Subcutaneous adipose tissue (tissue), 4 donors: ENCODE data around the gene PLXNA4. TPM values are rescaled to one million over a fixed set of nuclear protein-coding genes. Genes with fewer than 3 reads are reported as not detected.

Experiments used
- total RNA-seq, 4 donors: library from RNA; depleted of rRNA; stranded (reverse); fragments of >200 nt; gene quantifications; one replicate each; pipeline ENCODE4 v1.1.0, GENCODE V29; 2016
- TF ChIP-seq, protein P1 (sequence below): fragments of 450-650 bp; IDR thresholded peaks from one replicate; pipeline ENCODE4 v1.5.1; 2016; ENCODE audit warnings: low read depth, mild to moderate bottlenecking, control low read depth, antibody characterized with exemption, moderate library complexity

PLXNA4 gene
- total RNA-seq, 4 donors from 2014 or later, result 30.2 to 112 (median 54.6) TPM

DNA sequence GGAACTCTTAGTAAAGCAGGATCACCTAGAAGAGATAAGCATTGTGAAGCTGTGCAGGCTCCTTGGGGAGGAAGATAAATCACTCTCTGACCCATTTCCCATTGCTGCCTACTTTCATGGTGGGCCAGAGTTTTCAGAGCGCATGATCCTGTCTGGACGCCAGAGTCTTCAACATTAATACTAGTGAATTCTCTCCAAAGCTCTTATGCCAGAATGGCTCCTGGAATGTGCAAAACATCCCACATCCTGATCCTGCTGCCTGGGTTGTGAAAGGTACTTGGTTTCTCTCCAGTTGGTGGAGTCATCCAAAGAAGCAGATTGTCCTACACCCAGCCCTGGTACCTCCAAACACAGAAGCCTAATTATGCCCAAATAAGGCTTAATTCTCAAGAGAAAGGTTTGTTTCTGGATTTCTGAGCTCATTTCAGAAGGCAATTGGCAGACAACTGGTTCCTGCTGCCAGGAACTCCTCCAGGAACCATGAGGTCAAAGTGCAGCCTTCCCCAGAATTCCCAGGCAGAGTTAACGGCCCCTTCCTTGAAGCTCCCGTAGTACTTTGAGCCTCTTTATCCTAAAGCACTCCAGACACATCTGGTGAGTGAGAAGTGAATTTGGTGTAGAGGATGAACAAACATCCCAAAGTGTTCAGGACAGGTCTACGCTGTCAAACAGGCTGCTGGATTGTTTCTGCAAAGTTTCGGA is 495.2 kb downstream of the PLXNA4 start:
- TF ChIP-seq, protein P1, sequence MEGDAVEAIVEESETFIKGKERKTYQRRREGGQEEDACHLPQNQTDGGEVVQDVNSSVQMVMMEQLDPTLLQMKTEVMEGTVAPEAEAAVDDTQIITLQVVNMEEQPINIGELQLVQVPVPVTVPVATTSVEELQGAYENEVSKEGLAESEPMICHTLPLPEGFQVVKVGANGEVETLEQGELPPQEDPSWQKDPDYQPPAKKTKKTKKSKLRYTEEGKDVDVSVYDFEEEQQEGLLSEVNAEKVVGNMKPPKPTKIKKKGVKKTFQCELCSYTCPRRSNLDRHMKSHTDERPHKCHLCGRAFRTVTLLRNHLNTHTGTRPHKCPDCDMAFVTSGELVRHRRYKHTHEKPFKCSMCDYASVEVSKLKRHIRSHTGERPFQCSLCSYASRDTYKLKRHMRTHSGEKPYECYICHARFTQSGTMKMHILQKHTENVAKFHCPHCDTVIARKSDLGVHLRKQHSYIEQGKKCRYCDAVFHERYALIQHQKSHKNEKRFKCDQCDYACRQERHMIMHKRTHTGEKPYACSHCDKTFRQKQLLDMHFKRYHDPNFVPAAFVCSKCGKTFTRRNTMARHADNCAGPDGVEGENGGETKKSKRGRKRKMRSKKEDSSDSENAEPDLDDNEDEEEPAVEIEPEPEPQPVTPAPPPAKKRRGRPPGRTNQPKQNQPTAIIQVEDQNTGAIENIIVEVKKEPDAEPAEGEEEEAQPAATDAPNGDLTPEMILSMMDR, result no peak

DNA sequence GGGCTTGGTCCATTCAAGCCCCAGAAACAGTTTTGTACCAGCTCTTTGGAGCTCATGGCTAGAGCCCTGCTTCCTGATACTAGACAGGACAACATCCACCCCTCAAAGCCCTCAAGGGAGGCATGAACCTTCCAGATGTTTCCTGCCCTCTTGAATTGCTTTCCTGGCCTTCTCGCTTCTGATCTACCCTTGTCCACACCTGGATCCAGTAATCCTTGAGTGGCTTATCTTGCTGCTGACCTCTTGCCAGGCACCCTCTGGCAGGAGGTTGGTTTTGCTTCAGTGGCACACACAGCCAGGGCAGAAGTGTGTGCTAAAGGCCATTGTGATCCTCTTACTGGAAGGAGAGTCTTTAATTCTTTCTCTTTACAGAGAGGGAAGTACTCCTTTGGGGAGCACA is 495.8 kb downstream of the PLXNA4 start:
- TF ChIP-seq, protein P1, result no peak

DNA sequence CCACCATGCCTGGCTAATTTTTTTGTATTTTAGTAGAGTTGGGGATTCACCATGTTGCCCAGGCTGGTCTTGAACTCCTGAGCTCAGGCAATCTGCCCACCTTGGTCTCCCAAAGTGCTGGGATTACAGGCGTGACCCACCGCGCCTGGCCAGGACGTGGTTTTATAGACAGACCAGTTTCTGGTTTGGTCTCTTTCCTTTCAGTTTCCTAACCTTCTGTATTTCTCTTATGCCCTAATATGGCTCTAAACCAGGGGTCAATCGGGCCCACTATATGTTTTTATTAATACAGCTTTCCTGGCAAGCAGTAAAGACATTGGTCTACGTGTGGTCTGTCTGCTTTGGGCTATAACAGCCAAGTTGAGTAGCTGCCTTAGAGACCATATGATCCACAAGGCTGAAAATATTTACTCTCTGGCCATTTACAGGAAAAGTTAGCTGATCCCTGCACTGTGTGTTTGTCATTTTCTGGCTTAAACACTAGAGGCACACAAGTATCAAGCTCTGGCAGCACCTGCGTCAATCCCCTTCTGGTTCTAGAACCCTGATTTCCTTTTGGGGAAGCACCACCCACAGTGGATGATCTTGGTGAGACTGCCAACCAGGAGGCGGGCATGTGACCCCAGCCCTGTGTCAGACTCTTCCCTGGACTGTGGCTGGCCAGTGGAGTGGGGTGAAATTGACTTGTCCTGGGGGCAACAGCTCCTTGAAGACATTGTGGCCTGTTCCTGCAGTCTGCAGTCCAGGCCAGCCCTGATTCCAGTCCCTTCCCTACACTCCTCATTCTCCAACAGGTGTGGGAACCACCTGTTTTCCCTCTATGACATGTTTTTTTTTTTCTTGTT is 497.2 kb downstream of the PLXNA4 start:
- TF ChIP-seq, protein P1, result no peak

DNA sequence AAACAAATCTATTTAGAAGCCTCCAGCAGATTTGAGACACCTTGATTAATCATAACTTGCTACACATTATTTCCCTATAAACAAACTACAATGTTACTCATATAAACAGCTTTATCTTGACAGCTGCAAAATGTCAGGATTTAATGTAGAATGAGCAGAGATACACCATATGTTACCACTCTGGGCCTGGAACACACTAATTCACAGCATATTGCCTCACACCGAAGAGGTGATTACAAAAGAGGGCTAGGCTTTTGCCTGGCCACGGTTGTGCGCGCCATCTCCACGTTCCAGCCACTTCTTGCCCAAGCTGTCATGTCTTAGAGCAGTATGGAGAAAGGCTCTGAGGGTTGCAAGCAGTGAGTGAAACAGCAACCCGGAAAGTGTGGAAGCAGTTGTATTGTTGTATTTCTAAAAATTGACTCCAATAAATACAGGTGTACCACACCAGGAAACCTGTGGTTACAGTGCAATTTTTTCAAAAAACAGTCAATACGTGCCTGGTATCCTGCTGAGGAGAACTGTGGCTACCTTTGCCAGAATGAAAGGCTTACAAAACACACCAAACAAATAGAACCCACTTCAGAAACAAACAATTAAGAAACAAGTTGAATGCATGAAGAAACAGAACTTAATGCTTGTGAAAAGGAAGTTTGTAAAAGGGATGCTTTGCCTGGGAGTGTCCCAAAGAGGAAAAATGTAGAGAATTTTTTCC is 498.1 kb downstream of the PLXNA4 start:
- TF ChIP-seq, protein P1, result no peak

DNA sequence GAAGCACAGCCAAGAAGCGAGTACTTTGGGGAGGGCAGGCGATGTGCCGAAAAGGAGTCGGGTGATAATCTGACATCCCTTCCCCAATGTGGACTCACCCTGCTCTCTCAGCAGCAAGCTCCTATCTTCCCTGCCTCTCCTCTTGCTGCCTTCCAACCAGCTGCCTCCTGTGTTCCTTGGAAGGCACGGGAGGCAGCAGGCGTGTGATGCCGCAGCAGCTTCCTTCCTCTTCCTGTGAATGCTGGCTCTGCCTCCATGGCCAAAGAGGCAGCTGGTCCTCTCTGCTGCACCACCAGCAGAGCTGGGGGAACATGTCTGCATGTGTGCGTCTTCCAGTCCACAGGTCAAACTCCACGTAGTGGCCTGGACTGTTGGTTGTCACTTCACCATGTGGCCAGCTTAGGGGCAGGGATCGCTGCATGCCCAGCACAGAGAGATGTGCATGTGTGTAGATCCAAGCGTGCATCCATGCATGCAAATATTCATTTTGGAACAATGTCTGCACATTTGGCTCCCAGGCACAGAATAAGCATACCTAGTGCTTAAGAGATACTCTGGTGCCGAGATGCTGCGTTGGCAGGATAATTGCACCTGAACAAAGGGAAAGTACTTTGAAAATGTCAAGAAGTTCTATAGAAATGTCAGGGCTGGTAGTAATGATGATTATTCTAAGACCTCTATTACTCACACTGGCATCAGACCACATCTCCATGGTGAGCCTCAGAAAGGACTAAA is 499.8 kb downstream of the PLXNA4 start:
- TF ChIP-seq, protein P1, result no peak

DNA sequence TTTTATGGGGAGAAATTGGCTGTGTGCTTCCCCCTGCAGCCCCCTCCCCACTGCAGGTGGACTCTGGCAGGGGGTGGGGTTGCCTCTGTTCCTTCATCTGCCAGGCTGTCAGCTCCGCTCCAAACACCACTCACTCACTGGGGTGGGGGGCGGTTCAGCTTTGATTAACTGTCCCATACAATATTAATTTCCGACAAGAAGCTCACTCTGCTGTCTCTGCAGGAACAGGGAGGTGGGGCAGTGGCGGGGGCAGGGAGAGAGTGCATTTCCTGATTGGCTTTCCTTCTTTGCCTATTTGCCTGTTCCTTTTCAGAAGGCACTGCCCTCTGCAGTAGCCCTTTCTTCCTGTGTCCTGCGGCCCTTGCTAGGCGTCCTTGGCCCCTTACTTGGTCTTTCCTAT is 500.8 kb downstream of the PLXNA4 start:
- TF ChIP-seq, protein P1, result no peak
